Fibroblast of the conjunctiva (primary cell): Measurements from ENCODE around the gene SAT1.
"Not testable (repeated sequence)": the region's sequence is repeated elsewhere in the genome, so short reads cannot be mapped to it uniquely, and the experiment has no call there.

Experiments used
- DNase-seq: peaks from one replicate; pipeline ENCODE4 v3.0.0-alpha.2; 2010; ENCODE audit warnings: low read depth

The SAT1 gene

DNA sequence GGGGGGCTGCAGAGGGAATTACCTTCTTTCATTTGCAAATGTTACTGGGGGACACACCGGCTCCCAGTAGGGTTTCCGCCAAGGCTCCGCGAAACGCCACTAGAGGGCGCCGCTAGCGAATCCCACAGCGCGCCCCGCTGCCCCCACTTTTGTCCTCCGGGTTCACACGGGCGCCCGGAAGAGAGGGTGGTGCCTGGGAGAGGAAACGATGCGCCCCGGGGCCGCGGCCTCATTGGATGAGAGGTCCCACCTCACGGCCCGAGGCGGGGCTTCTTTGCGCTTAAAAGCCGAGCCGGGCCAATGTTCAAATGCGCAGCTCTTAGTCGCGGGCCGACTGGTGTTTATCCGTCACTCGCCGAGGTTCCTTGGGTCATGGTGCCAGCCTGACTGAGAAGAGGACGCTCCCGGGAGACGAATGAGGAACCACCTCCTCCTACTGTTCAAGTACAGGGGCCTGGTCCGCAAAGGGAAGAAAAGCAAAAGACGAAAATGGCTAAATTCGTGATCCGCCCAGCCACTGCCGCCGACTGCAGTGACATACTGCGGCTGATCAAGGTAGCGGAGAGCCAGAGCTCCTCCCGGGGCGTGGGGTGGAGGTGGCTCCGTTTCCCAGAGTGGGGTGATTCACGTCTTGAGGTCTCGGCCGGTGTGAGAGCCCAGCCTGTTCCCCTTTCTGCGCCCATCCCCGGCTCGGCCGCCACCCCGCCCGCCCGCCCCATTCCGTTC is at the start of gene SAT1:
Gene SAT1, plus strand, starts transcription at position 311 of the 726 bp plus-strand sequence. Its CDS starts 179 bp downstream, at position 490.
- peak; percentile 84 for DNase-seq

DNA sequence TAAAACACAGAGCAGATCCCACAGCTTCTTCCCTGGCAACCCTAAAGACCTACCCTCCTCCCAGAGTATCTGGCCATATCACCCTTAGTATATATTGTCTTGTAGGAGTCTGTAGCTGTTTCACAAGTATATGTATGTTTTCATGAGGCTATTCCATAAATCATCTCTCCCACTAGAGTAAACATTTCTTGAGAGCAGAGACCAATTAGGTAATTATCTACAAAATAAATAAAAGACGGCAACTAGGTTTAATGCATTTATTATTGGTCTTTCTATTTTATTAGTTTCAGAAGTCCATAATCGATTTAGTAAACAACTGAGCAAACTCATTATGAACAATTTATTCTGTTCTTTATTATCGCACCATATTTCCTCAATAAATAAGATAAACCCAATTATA is 46.9 kb upstream of the SAT1 start:
- no peak for DNase-seq

DNA sequence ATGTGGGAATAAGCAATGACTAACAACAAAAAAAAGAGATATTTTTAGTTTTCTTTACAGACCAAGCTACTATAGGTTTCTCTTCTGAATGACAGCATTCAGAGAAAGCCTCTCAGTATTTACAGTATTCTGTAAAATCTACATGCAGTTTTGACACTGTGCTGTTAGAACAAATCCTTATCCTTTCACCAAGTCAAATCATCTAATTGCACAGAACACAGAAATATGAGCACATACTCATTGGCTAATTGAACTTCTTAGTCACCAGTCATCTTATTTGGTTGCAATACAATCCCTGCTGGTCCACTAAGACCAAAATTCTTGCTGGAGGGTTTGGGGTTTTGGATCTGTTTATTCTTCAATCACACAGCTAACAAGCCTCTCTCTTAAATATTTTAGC is 45.6 kb upstream of the SAT1 start:
- no peak for DNase-seq

DNA sequence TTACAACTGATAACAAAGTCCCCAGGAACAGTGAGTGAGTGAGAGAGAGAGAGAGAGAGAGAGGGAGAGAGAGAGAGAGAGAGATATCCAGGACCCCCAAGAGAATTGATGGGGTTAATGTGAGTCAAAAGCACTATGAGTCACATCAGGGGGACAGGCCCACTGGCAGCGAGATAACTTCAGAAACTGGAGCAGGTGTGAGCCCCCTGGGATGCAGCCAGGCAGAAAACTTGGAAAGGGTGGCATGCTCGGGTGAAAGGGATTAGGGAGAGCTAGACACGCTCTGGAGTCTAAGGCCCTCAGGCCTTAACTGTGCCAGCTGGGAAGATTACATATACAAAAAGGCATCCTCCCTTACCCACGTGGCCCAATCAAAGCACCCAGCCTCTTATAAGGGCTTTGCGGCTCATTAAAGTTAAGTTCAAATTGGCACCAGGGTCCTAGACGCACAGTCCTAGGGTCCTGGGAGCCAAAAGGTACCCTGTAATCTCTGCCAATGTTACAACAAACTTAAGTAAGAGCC is 40.7 kb upstream of the SAT1 start:
- DNase-seq: peak; percentile 64

DNA sequence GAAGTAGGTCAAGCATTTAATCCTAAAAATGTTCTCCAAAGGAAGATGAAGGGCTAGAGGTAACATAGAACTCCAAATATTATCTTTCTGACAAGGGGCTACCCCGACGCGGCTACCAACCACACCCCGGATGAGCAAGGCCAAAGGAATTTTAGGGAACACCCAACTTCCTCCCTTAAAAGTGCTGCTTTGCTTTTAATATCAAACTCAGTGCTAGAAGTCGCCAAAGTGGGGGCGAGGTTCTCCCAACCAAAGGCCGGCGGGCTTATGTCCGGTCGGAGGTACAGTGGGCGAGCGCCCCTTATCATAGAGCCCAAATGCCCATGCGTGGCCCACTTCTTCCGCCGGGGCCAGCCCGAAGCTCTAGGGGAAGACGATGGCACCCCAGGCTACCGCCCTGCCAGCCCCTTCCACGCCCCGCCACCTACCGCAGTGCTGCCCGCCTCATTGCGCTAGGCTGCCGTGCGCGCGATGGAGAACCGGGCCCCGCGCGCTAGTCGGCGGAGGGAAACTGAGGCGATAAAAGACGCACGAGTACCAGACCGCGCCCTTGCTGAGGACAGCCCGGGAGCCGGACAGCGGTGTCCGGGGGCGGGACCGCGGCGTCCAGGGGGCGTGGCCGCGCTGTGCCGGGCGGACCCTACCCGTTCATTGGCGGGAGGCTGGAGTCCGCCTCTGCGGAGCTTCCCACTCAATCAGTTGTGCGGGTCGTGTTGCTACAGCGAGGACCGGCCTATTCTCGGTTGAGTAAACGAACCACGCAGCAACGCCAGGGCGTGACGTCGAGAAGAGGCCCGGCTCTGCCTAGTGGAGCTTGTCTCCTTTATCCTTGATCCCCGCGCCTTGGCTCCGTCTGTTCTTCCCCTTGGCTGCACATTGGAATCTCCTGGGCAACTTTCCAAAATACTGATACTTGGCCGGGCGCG is 40.0 kb upstream of the SAT1 start, which contains the start of gene ACOT9:
Gene ACOT9, minus strand, starts transcription at position 580 of the 926 bp plus-strand sequence. Its CDS starts 132 bp downstream, at position 448.
- peak; percentile 88 for DNase-seq

DNA sequence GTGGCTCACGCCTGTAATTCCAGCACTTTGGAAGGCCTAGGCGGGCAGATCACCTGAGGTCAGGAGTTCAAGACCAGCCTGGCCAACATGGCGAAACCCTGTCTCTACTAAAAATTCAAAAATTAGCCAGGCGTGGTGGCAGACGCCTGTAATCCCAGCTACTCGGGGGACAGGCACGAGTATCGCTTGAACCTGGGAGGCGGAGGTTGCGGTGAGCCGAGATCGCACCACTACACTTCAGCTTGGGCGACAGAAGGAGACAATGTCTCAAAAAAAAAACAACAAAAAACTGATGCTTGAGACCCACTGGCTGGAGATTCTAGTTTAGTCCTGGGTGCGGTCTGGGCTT is 39.4 kb upstream of the SAT1 start:
- not testable (repeated sequence) for DNase-seq

DNA sequence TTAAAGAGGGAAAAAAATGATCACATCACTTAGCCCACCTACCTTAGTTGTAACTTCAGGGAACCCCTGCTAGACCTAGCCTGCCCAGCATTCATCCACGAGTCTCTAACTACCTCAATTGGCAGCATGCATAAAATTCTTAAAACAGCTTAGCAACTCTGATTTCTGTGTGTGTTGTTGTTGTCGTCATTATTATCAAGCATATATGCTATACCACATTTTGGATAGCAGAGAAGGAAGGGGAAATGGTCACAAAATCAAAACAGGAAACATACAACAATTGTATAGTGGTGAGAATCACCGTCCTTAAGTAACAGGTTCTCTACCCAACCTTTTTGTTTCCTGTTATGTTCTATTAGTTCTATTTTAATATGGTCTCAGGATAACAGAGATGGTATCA is 37.2 kb upstream of the SAT1 start:
- DNase-seq: no peak

DNA sequence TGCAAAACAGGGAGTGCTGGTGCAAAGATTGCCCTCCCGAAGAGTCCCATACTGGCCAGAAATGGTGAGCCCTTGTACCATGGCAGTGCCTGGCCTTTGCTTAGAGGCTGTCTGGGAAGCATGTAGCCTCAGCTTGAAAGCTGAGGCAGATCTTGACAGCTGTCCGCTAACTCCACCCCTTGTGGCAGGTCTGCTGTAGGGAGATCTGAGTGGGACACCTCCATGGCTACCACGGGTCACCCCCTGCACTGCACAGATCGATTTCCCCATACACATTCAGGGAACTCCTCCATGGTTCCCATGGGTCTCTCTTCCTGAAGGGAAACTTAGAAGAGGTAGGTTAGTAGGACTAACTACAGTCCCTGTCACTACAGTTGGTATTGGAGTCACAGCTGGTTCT is 33.8 kb upstream of the SAT1 start:
- DNase-seq: no peak

DNA sequence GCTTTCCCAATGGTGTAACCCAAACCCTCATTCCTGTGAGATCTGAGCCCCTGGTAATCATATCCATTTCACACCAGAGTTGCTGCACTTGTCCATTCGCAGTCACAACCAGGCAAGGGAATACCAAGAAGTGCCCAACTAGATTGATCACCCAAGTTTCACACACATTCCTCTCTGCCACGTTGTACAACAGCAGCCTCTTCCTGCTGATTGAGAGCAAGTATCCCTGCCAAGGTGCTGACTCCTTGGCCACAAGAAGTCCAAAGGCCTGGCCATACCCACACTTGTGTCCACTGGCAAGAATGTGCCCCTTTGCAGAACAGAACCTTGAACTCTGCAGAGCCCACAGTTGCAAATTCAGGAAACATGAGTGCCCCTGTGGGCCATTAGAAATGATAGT is 33.4 kb upstream of the SAT1 start:
- DNase-seq: no peak

DNA sequence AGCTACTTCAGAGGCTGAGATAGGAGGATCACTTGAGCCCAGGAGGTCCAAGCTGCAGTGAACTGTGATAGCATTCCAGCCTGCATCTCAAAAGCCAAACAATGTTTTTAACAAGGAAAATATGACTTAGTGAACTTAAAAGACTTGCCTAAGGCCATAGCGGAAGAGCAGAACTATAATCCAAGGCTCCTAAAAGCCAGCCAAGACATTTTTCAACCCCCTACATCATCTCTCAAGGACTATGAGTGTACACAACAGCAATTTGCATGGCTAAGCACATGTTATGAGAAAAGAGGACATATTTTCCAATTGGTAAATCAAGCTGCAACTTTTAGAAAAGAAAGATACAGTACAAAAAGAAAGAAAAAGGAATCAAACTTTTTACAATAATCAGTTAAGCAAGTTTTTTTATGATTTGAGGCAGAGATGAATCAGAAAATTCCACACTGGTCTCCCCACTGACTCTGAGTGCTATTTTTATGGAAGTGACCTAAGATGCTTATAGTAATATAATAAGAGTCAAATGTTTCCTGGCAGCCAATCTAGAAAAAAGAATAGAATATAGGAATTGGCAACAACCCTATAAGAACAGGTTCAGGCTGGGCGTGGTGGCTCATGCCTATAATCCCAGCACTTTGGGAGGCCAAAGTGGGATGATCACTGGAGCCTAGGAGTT is 30.1 kb upstream of the SAT1 start:
- peak; percentile 49 for DNase-seq

DNA sequence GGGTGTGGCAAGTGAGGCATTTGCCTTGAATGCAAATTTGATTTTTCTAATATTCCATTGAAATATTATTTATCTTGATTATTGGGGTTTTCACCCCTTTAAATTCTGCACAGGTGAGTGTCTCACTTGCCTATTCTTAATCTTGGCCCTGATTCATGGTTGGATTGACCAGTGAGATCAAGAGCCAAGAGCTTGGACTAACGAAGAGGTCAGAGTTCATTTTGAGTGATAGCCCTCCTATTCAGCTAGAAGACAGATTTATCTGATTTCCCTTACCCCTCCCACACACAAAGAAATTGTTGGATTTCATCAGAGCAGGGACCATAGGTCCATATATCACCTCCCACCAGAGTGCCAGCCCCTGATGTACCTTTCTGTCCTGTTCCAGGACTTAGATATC is 28.3 kb upstream of the SAT1 start:
- DNase-seq: no peak

DNA sequence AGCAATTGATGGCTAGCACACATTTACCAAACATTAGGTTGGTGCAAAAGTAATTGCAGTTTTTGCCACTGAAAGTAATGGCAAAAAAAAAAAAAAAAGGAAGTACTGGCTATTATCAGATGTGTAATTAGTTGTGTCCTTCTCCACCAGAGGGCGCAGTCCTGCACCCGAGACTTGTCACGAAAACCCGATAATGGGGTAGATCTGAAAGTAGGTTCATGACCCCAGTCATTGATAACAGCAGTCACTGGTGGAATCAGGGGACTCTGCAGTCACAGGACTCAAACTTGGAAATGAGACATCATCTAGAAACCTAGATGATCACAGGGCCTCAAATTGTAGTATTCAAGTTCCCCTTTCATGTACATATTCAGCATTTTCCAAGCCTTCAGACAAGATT is 26.8 kb upstream of the SAT1 start:
- no peak for DNase-seq

DNA sequence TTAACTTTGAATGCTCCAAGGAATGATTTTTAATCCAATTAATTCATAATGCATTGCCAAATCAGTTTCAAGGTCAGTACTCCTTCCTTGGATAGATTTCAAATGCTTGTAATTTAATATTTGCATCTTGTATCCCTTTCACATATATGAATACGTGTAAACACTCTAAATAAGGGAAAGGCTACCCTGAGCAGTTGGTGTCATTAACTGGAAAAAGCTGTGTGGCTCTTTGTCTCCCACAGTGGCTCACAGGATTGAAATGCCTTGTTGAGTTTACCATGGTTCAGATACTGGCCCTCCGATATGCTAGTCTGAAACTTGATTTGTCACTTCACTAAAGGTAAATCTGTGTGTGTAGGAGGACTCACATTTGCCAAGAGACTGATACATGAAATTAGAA is 23.2 kb upstream of the SAT1 start:
- DNase-seq: no peak

DNA sequence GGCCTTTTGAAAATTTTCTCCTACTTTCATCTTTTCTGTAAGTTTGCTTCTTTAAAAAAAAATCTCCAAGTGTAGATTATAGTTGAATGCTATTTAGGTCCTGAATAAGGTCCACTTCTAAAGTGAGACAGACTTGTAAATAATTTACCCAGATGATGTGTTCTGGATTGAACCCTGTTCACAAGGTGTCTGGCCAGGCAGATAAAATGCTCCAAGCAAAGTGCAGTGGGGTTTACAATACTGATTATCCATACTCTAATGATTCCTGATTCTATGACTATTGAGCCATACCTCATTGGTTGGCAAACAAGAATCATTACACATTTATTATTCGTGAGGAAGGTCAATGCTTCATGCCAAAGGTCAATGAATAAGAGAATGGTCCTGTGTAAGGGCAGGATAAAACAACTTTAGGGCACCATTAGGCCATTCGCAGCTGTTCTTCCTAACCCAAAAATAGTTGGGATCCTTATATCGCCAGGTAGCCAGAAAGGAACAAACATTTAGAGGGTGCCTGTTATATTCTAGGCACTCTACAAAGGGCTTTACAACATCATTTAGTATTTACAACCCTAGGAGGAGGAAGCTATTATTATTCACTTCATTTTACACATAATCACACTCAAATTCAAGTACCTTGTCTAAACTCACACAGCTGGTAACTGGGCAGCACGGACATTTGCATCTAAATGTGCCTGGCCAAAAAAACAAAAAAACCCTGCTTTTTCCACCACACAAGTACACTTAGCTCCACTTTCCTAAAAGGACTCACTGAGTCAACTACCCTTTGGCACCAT is 18.6 kb upstream of the SAT1 start:
- no peak for DNase-seq

DNA sequence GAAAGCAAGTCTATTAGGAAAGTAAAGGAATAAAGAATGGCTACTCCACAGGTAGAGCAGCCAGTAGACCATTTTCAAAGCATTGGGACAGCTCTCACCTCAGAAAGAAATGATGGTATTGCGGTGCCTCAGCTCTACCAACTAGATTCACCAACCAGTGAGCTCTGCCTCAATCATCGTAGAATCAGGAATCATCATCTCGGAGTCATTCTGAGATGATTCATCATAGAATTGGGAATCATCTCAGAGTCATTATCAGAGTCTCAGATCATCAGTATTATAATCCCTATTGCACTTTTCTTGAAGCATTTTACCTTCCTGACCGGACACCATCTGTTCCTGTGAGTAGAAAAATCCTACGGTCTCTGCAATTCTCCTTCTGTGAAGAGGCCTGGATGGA is 17.5 kb upstream of the SAT1 start:
- no peak for DNase-seq

DNA sequence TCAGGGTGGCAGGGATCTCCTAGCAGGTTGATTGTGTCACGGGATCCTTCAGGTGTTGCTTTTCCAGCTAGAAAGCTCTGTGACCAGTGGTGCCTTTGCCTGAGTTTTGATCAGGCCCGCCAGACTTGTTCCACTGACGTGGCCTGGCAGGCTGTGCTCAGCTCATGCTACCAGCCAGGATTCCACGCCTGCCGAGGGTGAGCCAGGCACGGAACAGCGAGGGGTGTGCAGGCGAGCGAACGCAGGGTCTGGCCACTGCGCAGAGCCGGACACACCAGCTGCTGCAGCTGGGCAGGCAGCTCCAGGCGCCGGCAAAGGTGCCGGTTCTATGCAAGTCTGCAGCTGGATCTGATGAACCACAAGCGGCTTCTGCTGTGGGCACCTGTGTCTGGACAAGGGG is 17.1 kb upstream of the SAT1 start:
- DNase-seq: no peak

DNA sequence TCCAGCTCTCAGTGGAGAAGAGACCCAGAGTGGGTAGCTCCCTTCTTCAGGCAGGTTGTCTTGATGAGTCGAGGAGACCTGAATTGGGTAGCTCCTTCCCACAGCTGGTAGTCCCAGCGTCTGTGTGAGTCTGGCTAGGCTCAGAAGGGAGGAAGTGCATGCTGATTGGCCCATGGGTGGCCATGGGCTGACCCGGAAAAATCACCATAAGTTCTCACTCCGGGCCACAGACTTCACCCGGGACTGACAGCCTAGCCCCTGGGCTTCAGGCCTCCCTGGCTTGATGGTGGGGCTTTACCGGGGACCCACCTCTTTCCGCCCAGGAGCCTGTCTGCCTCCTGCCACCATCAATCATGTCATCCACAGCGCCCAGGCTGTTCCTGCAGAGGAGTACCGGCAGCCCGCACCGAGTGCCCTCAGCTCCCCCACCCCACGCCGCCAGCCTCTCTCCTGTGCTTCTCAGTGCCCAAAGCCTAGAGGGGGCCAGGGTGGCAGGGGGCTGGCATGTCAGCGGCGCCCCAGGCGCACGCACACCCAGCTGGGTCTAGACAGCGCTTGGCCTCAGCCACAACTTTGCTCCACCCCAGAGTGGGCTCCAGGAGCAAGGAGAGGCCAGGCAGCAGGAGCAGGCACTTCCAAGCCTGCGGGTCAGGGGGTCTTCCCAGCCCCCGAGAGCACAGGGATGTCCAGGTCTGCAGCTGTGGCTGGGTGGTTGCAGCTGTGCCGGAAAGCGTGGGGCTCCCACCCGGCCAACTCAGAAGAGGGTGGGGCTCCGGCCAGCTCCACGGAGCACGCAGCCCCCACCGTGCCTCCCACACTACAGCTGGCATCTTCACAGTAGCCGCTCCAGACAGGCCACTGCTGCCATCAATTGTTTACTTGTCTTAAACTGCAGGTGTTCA is 16.1 kb upstream of the SAT1 start:
- no peak for DNase-seq

DNA sequence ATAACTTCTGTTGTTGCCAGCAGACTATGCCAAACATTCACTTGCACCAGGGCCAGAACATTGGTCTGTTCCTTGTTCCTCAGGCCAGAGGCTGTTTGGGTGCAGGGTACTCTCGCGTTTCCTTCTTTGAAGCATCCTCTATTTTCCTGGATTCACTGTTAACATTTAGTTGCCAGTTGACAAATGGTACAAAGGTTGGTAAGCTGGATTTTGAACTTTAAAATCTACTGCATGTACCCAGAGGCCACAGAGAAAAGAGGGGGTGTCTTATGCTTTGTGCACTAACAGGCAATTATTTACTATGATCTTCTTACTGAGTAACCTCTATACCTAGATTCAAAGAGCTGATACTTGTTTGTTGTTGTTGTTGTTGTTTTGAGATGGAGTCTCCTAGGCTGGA is 12.8 kb upstream of the SAT1 start:
- no peak for DNase-seq

DNA sequence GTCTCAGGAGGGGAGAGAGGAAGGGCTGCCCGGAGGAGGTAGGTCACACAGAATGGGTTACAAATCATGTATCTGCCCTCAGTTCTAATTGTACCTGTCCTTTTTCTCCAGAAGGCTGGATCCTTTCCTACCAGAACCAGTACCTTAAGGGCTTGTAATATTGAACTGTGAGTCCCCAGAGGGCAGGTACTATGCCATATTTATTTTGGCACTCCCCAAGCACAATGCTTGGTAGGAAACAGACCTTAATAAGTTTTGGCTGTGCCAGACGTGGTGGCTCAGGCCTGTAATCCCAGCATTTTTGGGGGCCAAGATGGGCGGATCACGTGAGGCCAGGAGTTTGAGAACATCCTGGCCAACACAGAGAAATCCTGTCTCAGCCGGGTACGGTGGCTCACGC is 11.9 kb upstream of the SAT1 start:
- DNase-seq: not testable (repeated sequence)

DNA sequence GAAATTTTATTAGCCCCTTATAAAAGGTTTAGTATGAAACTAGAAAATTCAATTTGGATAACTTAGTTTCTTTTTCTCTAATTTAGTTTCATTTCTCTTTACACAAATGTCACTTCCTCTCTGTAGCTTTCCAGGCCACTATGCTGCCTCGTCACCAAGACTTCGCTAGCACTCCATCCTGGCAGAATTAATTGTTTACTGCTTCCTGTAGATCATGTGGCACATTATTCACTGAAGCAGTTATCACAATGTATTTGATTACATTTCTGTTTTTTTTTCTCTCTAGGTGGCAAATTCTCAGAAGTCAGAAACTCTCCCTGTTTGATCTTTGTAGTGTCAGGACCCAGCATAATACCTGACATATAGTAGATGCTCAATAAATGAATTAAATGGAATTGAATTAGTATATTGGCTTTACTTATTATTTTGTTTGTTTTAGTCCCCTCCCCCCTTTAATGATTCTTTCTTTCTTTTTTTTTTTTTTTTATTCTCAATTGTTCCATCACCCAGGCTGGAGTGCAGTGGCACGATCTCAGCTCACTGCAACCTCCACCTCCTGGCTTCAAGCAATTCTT is 9.3 kb upstream of the SAT1 start:
- DNase-seq: no peak
